IPS DF 6.9 (cell line): ENCODE results near the gene SPTSSB.

Source experiments
- DNase-seq: peaks from one replicate; pipeline ENCODE4 v3.0.0-alpha.2; 2013; ENCODE audit warnings: low read depth, low spot score
- H3K27ac ChIP-seq: one replicate; pipeline ENCODE4 v1.5.1; 2013; ENCODE audit warnings: low read length, control low read depth
- H3K27me3 ChIP-seq: 2 replicates; pipeline ENCODE4 v1.6.1; 2013; ENCODE audit warnings: mild to moderate bottlenecking, low read length; ENCODE audit not compliant: control insufficient read depth, insufficient read depth
- H3K36me3 ChIP-seq: 2 replicates; pipeline ENCODE4 v1.6.1; 2013; ENCODE audit warnings: low read length; ENCODE audit not compliant: control insufficient read depth, insufficient read depth
- H3K4me1 ChIP-seq: 2 replicates; pipeline ENCODE4 v1.6.1; 2013; ENCODE audit warnings: low read length; ENCODE audit not compliant: control insufficient read depth, insufficient read depth
- H3K4me3 ChIP-seq: 2 replicates; pipeline ENCODE4 v1.5.1; 2013; ENCODE audit warnings: mild to moderate bottlenecking, low read length
- H3K9me3 ChIP-seq: 2 replicates; pipeline ENCODE4 v1.6.1; 2013; ENCODE audit warnings: low read length, inconsistent platforms; ENCODE audit not compliant: control insufficient read depth, insufficient read depth
- WGBS: extraction: QIAGEN DNeasy Blood & Tissue Kit; methylation state at CpG from one replicate; pipeline ENCODE4 v1.1.7; 2013; ENCODE audit warnings: mixed read lengths, missing lambda C conversion rate; ENCODE audit not compliant: insufficient read length, insufficient coverage; 5-methylcytosine and 5-hydroxymethylcytosine counted together

The SPTSSB gene

DNA sequence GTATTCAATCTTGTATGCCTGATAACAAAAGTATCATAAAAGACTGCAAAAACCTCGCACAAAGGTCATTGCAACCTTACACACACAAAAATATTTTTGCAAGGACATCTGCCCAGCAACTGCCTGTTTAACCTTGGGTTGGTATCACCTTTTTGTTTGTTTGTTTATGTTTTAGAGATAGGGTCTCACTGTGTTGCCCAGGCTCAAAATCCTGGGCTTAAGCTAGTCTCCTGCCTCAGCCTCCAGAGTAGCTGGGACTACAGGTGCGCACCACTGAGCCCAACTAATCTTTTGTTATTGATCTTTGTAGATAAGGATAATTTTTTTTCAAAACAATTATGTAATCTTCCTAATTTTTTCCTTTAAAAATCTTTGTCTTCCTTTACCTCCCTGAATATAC lies 54.2 kb downstream of the SPTSSB start:
- Histone ChIP-seq H3K4me1 (no peaks in the 10 kb centered on the region), H3K27ac (no peak overlapping the region), H3K27me3 (no peaks in the 10 kb centered on the region), H3K4me3 (no peak overlapping the region), H3K9me3 (no peaks in the 10 kb centered on the region), H3K36me3 (no peaks in the 10 kb centered on the region)
- no peak for DNase-seq
- no CpG with 5 or more reads among the region's 2 CpGs for WGBS

DNA sequence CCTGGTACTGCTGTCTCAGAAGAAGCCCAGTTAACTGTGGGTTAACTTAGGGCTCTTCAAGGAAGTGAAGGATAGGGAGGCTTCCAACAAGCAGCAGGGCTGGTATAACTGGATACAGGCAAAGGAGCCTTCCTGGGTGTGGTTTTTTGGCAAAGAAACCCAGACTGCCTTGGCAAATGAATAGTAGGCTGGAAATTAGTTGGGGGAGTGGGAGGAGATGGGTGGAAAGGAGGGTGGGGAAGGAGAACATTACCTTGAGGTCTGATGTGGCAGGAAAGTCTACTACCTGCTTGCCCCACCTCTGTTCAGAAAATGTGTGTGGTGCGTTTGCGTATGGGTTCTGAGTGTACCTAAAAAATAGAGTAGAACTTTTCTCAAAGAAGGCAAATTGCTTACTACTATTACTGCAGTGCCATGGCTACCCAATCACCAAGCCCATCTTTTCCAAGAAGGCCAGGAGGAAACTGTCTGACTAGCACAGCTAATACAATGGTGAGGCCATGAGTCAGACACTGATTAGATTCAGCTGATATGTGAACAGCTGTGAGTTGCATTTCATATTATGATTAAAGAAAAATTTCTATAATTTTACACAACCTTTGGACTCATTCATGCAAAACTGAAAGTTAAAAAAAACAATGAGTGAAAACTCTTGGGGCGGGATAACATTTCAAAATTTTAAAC lies 55.2 kb downstream of the SPTSSB start:
- H3K27me3 ChIP-seq, result no peaks in the 10 kb centered on the region
- H3K4me3 ChIP-seq, result no peak overlapping the region
- WGBS, result no CpG with 5 or more reads among the region's 3 CpGs
- no peaks in the 10 kb centered on the region for H3K36me3 ChIP-seq
- no peaks in the 10 kb centered on the region for H3K4me1 ChIP-seq
- no peak overlapping the region for H3K27ac ChIP-seq
- no peak for DNase-seq
- H3K9me3 ChIP-seq, result no peaks in the 10 kb centered on the region

DNA sequence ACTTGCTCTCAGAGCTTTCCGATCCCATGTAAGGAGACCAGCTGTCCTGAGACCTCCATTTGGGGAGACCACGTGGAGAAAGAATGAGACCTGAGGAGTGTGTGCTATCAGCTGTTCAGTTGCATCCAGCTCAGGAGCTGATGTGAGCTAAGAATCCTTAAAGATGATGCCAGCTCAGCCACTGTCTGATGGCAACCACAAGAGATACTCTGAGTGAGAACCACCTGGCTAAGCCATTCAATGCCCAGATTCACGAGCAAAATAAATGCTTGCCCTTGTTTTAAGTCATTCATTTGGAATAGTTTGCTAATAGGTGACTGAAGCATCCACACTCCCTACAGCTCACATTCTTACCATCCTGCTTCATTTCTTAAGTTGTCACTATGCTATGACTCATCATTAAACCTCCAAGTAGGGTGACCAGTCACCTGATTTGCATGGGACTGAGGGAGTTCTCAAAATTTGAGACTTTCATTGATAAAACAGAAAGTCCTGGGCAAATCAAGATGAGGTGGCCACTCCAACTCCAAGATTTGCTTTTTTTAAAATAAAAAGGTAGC lies 56.4 kb downstream of the SPTSSB start:
- no peak for DNase-seq
- no peaks in the 10 kb centered on the region for H3K27me3 ChIP-seq
- H3K4me3 ChIP-seq, result no peak overlapping the region
- H3K36me3 ChIP-seq, result no peaks in the 10 kb centered on the region
- H3K4me1 ChIP-seq, result no peaks in the 10 kb centered on the region
- no peak overlapping the region for H3K27ac ChIP-seq
- WGBS, result no CpG with 5 or more reads among the region's 3 CpGs
- no peaks in the 10 kb centered on the region for H3K9me3 ChIP-seq

DNA sequence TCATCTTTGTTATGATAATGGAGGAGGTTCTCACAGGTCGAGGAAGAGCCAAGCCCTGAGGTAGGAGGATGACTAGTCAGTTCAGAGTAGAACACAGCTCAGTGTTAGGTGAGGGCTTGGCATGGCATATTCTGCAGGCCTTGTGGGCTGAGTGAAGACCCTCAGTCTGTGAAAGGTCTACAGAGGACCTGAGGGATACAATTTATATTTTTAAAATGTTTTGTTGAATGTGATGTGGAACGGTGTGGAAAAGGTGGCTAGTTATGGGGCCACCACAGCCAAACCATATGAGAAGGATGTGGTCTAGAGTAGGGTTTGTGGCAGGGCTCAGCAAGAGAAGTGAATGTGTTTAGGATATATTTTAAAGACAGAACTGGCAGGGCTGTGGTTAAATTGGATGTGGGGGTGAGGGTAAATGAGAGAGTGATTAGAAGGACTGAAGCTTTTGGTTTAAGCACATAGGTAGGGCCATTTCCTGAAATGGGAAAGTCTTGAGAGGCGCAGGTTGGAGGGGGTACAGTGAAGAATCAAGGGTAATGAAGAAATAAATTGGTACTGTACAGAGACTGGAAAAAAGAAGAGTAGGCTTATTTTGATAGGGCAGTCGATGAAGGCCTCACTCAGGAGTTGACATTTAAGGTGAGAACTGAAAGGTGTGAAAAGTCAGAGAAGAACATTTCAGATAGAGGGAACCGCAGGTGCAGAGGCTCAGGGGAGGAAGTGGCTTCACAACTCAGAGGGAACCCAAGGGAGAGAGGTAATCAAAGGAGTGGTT lies 60.5 kb downstream of the SPTSSB start:
- no peaks in the 10 kb centered on the region for H3K36me3 ChIP-seq
- no peak for DNase-seq
- no peaks in the 10 kb centered on the region for H3K27me3 ChIP-seq
- 100% methylated on average over 1 of the region's 5 CpGs for WGBS
- H3K4me1 ChIP-seq, result no peaks in the 10 kb centered on the region
- no peak overlapping the region for H3K4me3 ChIP-seq
- H3K27ac ChIP-seq, result no peak overlapping the region
- H3K9me3 ChIP-seq, result no peaks in the 10 kb centered on the region

DNA sequence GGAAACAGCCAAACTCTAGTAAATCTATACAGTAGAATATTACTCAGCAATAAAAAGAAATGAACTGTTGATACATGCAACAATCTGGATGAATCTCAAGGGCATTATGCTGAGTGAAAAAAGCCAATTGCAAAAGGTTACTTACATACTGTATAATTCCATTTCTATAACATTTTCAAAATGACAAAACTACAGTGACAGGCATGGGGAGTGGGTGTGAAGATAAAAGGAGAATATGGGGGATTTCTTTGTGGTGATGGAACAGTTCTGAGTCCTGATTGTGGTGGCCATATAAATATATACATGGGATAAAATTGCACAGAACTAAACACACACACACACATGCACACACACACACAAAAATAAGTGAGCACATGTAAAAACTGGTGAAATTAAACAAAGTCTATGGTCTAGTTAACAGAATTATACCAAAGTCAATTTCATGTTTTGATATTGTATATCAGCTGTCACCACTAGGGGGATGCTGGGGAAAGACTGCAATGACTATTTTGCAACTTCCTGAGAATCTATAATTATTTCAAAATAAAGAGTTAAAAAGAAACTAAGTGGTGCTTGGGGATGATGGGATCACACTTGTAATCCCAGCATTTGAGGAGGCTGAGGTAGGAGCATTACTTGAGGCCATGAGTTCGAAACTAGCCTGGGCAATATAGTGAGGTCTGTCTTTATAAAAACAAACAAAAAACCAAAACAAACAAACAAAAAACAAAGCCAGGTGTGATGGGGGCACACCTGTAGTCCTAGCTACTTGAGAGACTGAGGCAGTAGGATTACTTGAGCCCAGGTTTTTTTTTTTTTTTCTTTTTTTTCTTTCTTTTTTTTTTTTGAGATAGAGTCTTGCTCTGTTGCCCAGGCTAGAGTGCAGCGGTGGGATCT lies 66.0 kb downstream of the SPTSSB start:
- no peaks in the 10 kb centered on the region for H3K27me3 ChIP-seq
- WGBS, result no CpG with 5 or more reads among the region's 2 CpGs
- H3K27ac ChIP-seq, result no peak overlapping the region
- H3K9me3 ChIP-seq, result no peaks in the 10 kb centered on the region
- H3K4me1 ChIP-seq, result no peaks in the 10 kb centered on the region
- H3K36me3 ChIP-seq, result no peaks in the 10 kb centered on the region
- DNase-seq, result no peak
- no peak overlapping the region for H3K4me3 ChIP-seq

DNA sequence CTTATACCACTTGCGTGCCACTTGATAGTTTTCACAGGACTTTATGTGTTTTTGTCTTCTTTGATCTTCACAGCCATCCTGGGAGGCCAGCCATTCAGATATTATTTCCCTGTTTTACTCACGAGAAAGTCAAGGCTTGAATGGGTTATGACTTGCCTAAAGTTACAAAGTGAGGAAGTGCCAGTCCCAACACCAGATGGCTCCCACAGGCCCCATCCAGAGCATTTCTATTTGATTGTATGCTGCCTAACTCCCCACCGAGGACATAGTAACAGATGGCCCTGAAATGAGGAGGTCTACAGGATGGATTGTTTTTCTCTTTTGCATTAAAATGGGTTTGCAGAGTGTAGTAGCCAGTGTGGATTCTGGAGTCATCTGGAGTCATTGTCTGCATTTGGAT lies 74.5 kb downstream of the SPTSSB start:
- Histone ChIP-seq H3K9me3 (no peaks in the 10 kb centered on the region; the same call in 1 of the 2 replicates), H3K27me3 (no peaks in the 10 kb centered on the region), H3K4me1 (no peaks in the 10 kb centered on the region), H3K4me3 (no peak overlapping the region), H3K27ac (no peak overlapping the region), H3K36me3 (no peaks in the 10 kb centered on the region)
- no CpG with 5 or more reads among the region's 3 CpGs for WGBS
- no peak for DNase-seq

DNA sequence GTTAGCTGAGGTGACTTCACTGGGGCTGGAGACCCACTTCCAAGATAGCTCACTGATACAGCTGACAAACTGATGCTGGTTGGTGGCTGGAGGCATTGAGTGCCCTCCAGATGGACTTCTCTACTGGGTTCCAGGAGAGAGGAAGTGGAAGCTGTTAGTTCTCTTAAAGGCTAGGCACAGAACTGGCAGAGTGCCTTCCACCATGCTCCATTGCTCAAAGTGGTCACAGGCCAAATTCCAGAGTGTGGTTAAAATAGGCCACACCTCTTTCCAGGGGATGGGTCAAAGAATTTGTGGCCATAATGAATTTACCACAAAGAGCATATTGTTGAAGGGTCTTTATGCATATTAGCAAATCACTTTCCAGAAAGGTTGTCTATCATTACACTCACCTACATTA lies 76.0 kb downstream of the SPTSSB start:
- H3K4me1 ChIP-seq, result no peaks in the 10 kb centered on the region
- no peaks in the 10 kb centered on the region for H3K27me3 ChIP-seq
- no peaks in the 10 kb centered on the region for H3K36me3 ChIP-seq
- no peaks in the 10 kb centered on the region; the same call in 1 of the 2 replicates for H3K9me3 ChIP-seq
- no peak overlapping the region for H3K4me3 ChIP-seq
- no peak for DNase-seq
- no peak overlapping the region for H3K27ac ChIP-seq
